HepG2 (cell line): ENCODE results near the gene ECHS1. TPM values are rescaled to one million over a fixed set of nuclear protein-coding genes. Genes with fewer than 3 reads are reported as not detected.

Experiments used
- AHR ChIP-seq: IDR thresholded peaks from 2 replicates; pipeline ENCODE4 v1.6.1; 2018; ENCODE audit warnings: missing genetic modification reagents, missing compliant biosample characterization
- CBX2 ChIP-seq, 2 experiments: fragments of 200-600 bp in 1 of 2; sonication (generic); formaldehyde crosslinking in 1 of 2; IDR thresholded peaks; 2 replicates each; pipeline versions ENCODE4 v1.7.0 to v1.8.1; 2018 to 2022; ENCODE audit warnings: low read depth in 2 of 2, low read length in 1 of 2, mild to moderate bottlenecking in 1 of 2, missing genetic modification reagents in 1 of 2
- ETV5 ChIP-seq: IDR thresholded peaks from 2 replicates; pipeline ENCODE4 v1.6.1; 2018; ENCODE audit warnings: missing biosample characterization, missing genetic modification reagents, inconsistent platforms, borderline replicate concordance
- MED13 ChIP-seq: sonication (generic); formaldehyde crosslinking; IDR thresholded peaks from 2 replicates; pipeline ENCODE4 v1.5.0; 2020; ENCODE audit warnings: missing genetic modification reagents
- SRSF4 ChIP-seq: fragments of 200-400 bp; formaldehyde crosslinking; IDR thresholded peaks from one replicate; pipeline ENCODE4 v1.6.1; 2018; ENCODE audit warnings: mild to moderate bottlenecking, low read depth, low read length, moderate library complexity; ENCODE audit not compliant: poor library complexity, severe bottlenecking
- polyA plus RNA-seq, 8 experiments: library from polyadenylated mRNA; depleted of rRNA in 3 of 8; stranded (reverse) in 7 of 8; unstranded in 1 of 8; fragments of >200 nt; fragmentation: Illumina TruSeq in 4 of 8; extraction: Trizol in 4 of 8; gene quantifications; 2 replicates each; pipeline versions ENCODE4 v1.2.1 to v1.2.3, GENCODE V29; 2011 to 2016; ENCODE audit warnings: low read depth in 4 of 8, missing spikeins in 1 of 8, mixed read lengths in 1 of 8; ENCODE audit not compliant: insufficient read depth in 1 of 8
- total RNA-seq, 5 experiments: library from RNA; depleted of rRNA; stranded (reverse); fragments of >200 nt; fragmentation: Illumina TruSeq; extraction: Trizol; gene quantifications; 2 replicates each; pipeline ENCODE4 v1.2.3, GENCODE V29; 2016; ENCODE audit warnings: low read depth in 1 of 5
- TF ChIP-seq, protein P1 (sequence below): conservative IDR thresholded peaks from 2 replicates; pipeline ENCODE4 v1.6.1; 2018; ENCODE audit warnings: missing genetic modification reagents
- TF ChIP-seq, protein P2 (sequence below): sonication (generic); formaldehyde crosslinking; IDR thresholded peaks from 2 replicates; pipeline ENCODE4 v1.4.0; 2020; ENCODE audit warnings: mild to moderate bottlenecking, missing genetic modification reagents
- TF ChIP-seq, protein P3 (sequence below): sonication (generic); formaldehyde crosslinking; IDR thresholded peaks from 2 replicates; pipeline ENCODE4 v1.8.1; 2022; ENCODE audit warnings: low read depth, mild to moderate bottlenecking, missing genetic modification reagents
- TF ChIP-seq, protein P4 (sequence below): IDR thresholded peaks from 2 replicates; pipeline ENCODE4 v1.4.0; 2020; ENCODE audit warnings: mild to moderate bottlenecking, missing genetic modification reagents
- TF ChIP-seq, protein P5 (sequence below): sonication (generic); formaldehyde crosslinking; IDR thresholded peaks from 2 replicates; pipeline ENCODE4 v1.4.0; 2020; ENCODE audit warnings: missing genetic modification reagents, borderline replicate concordance

Gene ECHS1
- total and polyA plus RNA-seq, 2 of the 13 experiments (the other 11 are each of a cell fraction or from before 2014, with no cell fraction given), result 32.7 to 195 TPM

DNA sequence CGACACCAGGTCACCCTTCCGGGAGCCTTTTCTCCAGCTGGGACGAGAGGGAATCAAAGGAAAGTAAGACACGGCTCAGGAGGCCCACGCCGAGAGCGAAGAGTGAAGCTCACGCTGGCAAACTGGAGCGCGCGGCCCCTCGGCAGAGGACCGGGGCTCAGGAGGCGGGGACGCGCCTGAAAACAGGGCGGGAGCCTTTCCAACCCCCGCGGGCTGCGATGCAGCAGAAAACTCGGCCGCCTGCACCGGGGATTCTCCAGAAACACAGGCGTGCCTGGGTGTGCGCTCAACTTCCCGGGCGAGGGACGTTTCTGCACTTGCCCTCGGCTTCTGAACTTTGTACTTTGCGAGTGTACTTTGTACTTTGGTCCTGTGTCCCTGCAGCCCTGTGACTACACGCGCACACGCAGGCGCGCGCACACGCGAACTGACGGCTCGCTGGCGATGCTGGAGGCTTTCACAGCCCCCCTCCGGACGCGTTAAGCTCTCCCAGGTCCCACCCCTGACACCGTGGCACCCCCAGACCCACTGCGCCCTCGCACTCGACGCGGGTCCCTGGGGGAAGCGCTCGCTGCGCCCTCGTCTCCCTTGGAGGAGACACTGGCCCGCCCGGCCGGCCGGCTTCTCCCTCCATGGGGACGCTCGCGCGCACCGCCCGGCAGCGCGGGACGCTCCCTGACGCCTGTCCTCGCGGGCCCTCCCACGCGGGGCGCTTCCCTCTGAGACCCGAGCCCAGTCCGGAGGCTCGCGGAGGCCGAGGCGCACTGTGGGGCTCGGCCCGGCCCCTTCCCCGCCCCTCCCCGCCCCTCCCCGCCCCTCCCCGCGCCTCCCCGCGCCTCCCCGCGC is 5.3 kb upstream of the ECHS1 start (continued):
- TF ChIP-seq, protein P1, sequence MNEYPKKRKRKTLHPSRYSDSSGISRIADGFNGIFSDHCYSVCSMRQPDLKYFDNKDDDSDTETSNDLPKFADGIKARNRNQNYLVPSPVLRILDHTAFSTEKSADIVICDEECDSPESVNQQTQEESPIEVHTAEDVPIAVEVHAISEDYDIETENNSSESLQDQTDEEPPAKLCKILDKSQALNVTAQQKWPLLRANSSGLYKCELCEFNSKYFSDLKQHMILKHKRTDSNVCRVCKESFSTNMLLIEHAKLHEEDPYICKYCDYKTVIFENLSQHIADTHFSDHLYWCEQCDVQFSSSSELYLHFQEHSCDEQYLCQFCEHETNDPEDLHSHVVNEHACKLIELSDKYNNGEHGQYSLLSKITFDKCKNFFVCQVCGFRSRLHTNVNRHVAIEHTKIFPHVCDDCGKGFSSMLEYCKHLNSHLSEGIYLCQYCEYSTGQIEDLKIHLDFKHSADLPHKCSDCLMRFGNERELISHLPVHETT, result no peak
- TF ChIP-seq, protein P2, sequence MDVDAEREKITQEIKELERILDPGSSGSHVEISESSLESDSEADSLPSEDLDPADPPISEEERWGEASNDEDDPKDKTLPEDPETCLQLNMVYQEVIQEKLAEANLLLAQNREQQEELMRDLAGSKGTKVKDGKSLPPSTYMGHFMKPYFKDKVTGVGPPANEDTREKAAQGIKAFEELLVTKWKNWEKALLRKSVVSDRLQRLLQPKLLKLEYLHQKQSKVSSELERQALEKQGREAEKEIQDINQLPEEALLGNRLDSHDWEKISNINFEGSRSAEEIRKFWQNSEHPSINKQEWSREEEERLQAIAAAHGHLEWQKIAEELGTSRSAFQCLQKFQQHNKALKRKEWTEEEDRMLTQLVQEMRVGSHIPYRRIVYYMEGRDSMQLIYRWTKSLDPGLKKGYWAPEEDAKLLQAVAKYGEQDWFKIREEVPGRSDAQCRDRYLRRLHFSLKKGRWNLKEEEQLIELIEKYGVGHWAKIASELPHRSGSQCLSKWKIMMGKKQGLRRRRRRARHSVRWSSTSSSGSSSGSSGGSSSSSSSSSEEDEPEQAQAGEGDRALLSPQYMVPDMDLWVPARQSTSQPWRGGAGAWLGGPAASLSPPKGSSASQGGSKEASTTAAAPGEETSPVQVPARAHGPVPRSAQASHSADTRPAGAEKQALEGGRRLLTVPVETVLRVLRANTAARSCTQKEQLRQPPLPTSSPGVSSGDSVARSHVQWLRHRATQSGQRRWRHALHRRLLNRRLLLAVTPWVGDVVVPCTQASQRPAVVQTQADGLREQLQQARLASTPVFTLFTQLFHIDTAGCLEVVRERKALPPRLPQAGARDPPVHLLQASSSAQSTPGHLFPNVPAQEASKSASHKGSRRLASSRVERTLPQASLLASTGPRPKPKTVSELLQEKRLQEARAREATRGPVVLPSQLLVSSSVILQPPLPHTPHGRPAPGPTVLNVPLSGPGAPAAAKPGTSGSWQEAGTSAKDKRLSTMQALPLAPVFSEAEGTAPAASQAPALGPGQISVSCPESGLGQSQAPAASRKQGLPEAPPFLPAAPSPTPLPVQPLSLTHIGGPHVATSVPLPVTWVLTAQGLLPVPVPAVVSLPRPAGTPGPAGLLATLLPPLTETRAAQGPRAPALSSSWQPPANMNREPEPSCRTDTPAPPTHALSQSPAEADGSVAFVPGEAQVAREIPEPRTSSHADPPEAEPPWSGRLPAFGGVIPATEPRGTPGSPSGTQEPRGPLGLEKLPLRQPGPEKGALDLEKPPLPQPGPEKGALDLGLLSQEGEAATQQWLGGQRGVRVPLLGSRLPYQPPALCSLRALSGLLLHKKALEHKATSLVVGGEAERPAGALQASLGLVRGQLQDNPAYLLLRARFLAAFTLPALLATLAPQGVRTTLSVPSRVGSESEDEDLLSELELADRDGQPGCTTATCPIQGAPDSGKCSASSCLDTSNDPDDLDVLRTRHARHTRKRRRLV (CRISPR knock-in tag), result no peak
- TF ChIP-seq, protein P3, sequence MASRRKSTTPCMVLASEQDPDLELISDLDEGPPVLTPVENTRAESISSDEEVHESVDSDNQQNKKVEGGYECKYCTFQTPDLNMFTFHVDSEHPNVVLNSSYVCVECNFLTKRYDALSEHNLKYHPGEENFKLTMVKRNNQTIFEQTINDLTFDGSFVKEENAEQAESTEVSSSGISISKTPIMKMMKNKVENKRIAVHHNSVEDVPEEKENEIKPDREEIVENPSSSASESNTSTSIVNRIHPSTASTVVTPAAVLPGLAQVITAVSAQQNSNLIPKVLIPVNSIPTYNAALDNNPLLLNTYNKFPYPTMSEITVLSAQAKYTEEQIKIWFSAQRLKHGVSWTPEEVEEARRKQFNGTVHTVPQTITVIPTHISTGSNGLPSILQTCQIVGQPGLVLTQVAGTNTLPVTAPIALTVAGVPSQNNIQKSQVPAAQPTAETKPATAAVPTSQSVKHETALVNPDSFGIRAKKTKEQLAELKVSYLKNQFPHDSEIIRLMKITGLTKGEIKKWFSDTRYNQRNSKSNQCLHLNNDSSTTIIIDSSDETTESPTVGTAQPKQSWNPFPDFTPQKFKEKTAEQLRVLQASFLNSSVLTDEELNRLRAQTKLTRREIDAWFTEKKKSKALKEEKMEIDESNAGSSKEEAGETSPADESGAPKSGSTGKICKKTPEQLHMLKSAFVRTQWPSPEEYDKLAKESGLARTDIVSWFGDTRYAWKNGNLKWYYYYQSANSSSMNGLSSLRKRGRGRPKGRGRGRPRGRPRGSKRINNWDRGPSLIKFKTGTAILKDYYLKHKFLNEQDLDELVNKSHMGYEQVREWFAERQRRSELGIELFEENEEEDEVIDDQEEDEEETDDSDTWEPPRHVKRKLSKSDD (CRISPR knock-in tag), result peak; percentile 89
- TF ChIP-seq SRSF4 (no peak), AHR (no peak), MED13 (CRISPR knock-in tag) (no peak), CBX2 (IDR thresholded peaks at IDR 0.05; ENCODE audit: low read depth, low read length) (no peak), CBX2 (CRISPR knock-in tag; IDR thresholded peaks at IDR 0.05; ENCODE audit: low read depth) (no peak), ETV5 (CRISPR knock-in tag) (no peak)
- TF ChIP-seq, protein P4, sequence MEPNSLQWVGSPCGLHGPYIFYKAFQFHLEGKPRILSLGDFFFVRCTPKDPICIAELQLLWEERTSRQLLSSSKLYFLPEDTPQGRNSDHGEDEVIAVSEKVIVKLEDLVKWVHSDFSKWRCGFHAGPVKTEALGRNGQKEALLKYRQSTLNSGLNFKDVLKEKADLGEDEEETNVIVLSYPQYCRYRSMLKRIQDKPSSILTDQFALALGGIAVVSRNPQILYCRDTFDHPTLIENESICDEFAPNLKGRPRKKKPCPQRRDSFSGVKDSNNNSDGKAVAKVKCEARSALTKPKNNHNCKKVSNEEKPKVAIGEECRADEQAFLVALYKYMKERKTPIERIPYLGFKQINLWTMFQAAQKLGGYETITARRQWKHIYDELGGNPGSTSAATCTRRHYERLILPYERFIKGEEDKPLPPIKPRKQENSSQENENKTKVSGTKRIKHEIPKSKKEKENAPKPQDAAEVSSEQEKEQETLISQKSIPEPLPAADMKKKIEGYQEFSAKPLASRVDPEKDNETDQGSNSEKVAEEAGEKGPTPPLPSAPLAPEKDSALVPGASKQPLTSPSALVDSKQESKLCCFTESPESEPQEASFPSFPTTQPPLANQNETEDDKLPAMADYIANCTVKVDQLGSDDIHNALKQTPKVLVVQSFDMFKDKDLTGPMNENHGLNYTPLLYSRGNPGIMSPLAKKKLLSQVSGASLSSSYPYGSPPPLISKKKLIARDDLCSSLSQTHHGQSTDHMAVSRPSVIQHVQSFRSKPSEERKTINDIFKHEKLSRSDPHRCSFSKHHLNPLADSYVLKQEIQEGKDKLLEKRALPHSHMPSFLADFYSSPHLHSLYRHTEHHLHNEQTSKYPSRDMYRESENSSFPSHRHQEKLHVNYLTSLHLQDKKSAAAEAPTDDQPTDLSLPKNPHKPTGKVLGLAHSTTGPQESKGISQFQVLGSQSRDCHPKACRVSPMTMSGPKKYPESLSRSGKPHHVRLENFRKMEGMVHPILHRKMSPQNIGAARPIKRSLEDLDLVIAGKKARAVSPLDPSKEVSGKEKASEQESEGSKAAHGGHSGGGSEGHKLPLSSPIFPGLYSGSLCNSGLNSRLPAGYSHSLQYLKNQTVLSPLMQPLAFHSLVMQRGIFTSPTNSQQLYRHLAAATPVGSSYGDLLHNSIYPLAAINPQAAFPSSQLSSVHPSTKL, result peak; percentile 55; the same call in 1 of the 2 replicates
- TF ChIP-seq, protein P5, sequence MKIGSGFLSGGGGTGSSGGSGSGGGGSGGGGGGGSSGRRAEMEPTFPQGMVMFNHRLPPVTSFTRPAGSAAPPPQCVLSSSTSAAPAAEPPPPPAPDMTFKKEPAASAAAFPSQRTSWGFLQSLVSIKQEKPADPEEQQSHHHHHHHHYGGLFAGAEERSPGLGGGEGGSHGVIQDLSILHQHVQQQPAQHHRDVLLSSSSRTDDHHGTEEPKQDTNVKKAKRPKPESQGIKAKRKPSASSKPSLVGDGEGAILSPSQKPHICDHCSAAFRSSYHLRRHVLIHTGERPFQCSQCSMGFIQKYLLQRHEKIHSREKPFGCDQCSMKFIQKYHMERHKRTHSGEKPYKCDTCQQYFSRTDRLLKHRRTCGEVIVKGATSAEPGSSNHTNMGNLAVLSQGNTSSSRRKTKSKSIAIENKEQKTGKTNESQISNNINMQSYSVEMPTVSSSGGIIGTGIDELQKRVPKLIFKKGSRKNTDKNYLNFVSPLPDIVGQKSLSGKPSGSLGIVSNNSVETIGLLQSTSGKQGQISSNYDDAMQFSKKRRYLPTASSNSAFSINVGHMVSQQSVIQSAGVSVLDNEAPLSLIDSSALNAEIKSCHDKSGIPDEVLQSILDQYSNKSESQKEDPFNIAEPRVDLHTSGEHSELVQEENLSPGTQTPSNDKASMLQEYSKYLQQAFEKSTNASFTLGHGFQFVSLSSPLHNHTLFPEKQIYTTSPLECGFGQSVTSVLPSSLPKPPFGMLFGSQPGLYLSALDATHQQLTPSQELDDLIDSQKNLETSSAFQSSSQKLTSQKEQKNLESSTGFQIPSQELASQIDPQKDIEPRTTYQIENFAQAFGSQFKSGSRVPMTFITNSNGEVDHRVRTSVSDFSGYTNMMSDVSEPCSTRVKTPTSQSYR (CRISPR knock-in tag), result peak; percentile 31; the same call in 1 of the 2 replicates
